ENCODE data around the gene HCRT. TPM values are rescaled to one million over a fixed set of nuclear protein-coding genes. Genes with fewer than 3 reads are reported as not detected.
"Not testable (repeated sequence)": the region's sequence is repeated elsewhere in the genome, so short reads cannot be mapped to it uniquely, and the experiment has no call there.

The HCRT gene, protein sequence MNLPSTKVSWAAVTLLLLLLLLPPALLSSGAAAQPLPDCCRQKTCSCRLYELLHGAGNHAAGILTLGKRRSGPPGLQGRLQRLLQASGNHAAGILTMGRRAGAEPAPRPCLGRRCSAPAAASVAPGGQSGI
- 5.2 and 24.4 TPM in 2 replicates for polyA plus RNA-seq (2014; cell fraction: cytosol; rRNA removed)
- 3.8 and 17.4 TPM in 2 replicates for polyA plus RNA-seq (2014; cell fraction: nucleus; rRNA removed)

DNA sequence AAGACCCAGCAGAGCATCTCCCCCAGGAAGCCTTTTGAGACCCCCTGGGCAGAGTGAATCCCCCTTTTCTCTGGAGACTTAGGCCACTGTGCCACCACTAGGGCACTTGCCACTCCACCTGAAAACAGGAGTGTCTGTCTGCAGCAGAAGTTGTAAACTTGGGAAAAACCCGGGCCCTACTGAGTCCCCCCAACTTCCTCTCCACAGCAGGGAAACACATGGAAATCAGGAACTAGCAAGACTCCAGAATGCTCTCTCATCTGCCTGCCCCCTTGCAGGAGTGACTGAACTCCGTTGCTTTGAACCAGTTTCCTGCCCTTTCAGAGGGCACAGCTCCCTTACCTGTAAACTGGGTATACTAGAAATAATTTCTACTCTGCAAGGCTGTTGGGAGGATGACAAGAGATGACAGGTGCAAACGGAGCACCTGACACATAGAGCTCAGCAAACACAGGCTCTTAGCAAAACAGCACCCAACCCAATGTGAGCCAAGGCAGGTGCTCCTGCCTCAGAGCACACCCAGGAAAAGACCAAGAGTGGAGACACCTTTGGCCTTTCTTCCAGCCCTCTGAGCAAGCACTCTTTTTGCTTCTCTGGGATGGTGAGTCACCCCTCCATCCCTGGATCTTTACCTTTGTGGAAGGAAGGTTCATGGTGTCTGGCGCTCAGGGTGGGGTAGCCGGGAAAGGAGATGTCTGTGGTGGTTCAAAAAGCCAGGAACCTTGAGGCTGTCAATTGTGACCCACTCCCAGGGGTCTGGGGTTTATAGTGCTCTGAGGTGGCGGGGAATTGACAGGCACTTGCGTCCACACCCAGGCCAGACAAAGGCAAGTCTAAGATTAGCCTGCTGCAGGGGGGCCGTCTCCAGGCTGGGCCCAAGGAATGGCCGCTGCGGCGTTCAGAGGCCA lies at the start of gene HCRT:
Gene HCRT, minus strand, starts transcription at position 740 of the 908 bp plus-strand sequence. Its CDS starts 87 bp downstream, at position 653.
- peak; percentile 73 for DNase-seq (ENCODE audit: low spot score)

- no peak for DNase-seq (ENCODE audit: low spot score)
These were observed 48.7 kb upstream of the HCRT start for GRCh38 chr17:42233994-42234393.

DNA sequence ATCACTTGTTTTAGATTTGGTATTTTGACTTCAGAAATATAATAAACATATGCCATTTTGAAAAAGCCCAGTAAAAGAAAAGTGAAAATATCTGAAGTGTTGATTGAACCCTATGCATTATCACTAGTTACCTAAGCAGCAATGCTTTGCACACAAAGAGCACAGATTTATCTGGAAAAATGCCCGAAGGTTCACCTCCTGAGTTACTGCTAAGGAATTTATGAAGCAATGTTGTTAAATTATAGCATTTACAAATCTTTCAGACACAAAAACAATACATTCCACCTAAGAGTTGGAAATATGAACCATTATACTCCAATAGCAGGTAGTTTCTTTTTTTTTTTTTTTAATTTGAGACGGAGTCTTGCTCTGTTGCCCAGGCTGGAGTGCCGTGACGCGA lies 47.9 kb upstream of the HCRT start:
- DNase-seq (ENCODE audit: low spot score): no peak

DNA sequence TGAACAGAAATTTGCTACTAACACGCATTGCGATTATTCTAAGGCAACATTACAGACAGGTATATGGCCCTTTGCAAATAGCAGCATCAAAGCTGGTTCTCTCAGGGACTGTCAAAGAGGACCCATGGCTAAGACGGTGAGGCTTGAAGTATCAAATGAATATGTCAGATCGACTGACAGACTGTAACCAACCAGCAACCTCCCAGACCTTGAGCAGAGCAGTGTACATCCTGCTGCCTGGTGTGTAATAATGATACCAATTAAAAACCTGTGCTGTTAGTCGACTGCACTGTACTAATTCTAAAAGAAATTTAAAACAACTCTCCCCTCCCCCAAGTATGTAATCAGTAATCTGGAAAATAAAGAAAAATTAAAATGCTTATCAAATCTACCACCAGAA lies 45.0 kb upstream of the HCRT start:
- DNase-seq (ENCODE audit: low spot score): no peak

DNA sequence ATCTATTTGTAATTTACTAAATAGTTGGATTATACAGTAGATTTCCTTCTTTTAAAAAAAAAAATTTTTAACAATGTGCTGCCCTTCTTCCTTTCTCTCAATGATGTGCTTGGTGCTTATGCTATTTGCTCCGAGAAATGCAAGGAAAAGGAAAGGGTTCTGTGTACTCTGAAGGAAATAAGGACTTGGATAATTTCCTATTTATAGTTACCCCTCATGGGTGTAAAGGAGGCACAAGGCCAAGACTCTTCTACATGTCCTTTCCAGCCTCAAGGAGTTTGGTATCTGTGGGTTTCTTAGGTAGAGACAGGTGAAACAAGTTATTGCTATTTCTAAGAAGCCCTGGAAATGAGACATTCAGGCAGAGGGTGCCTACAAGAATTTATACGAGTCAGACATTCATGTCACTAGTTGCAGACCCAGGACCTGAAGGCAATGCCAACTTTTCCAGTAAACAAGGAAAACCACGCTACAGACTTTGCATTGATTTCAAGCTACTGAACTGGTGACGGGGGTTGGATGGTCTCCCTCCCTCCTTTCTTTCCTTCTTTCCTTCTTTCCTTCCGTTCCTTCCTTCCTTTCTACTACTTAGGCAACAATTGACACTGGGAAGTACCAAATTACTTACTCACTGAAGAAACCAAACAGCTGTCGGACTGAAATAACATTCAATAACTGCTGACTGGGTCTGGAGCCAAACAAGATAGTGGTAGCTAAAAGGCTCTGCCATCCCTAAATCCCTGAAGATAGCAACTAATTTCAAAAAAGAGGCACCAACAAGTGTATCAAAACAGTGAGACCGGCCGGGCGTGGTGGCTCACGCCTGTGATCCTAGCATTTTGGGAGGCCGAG lies 42.8 kb upstream of the HCRT start:
- no peak for DNase-seq (ENCODE audit: low spot score)

GRCh38 chr17:42225646-42226045 lies 40.4 kb upstream of the HCRT start:
- DNase-seq (ENCODE audit: low spot score): no peak

- no peak for DNase-seq (ENCODE audit: low spot score)
These were observed 39.4 kb upstream of the HCRT start for GRCh38 chr17:42224651-42225050.

DNA sequence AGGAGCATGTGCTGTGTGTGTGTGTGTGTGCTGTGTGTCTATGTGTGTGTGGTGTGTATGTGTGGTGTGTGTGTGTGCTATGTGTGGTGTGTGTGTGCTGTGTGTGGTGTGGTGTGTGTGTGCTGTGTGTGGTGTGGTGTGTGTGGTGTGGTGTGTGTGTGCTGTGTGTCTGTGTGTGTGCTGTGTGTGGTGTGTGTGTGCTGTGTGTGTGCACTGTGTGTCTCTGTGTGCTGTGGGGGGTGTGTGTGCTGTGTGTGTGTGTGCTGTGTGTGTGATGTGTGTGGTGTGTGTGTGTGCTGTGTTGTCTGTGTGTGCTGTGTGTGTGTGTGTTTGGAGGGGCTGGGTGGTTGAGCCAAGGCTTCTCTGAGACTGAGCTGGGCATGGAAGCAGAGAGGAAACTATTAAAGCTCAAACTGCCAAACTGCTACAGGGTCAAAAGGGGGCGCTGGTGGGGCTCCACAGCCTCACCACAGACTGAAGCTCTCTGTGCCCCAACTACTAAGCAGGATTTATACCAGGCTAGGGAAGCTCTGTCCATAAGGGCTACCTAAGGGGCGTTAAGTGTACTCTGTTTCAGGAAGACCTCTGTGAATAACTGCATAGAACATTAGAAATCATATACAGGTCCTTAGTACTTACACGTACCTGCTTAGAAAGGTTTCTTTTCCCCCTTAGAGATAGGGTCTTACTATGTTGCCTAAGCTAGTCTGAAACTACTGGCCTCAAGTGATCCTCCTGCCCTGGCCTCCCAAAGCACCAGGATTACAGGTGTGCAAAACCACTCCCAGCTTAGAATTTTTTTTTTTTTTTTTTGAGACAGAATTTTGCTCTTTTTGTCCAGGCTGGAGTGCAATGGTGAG lies 36.9 kb upstream of the HCRT start:
- DNase-seq (ENCODE audit: low spot score): peak; percentile 35

- not testable (repeated sequence) for DNase-seq (ENCODE audit: low spot score)
These were observed 34.0 kb upstream of the HCRT start for GRCh38 chr17:42219280-42219679.

DNA sequence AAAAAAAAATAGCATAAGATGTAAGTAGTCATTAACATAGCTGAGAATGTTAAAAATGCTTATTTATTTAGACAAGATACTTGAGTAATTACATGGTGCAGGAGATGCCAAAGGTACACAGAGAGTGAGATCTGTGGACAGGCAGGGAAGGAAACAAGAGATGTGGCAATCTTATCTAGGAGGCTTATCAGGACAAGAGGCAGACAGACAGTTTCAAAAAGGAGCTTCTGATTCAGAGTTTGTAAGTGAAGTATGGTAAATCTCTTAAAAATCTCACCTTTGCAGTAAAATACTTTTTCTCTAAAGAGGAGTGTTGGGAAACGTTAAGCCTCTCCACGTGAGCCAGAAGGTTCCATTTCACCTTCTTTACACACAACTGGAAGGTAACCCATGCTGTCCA lies 28.9 kb upstream of the HCRT start:
- DNase-seq (ENCODE audit: low spot score): no peak

DNA sequence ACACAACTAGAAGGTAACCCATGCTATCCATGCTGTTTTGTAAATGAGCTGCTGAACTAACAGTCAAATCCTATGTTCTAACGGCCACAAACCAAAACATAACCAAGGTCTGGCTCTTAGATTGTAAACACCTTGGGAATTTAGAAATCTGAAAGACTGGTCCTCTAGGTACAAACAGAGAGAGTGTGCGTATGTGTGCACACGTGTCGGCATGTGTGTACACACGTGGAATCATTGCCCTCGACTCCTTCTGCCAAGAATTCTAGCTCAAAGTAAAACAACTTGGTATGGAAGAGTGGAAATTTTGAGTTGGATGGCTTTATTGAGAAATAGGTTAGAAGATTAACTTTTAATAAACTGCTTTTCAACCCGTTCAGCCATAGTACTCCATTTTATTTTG lies 27.1 kb upstream of the HCRT start:
- DNase-seq (ENCODE audit: low spot score): no peak

GRCh38 chr17:42211921-42212341 lies 26.7 kb upstream of the HCRT start:
- DNase-seq (ENCODE audit: low spot score): not testable (repeated sequence)

DNA sequence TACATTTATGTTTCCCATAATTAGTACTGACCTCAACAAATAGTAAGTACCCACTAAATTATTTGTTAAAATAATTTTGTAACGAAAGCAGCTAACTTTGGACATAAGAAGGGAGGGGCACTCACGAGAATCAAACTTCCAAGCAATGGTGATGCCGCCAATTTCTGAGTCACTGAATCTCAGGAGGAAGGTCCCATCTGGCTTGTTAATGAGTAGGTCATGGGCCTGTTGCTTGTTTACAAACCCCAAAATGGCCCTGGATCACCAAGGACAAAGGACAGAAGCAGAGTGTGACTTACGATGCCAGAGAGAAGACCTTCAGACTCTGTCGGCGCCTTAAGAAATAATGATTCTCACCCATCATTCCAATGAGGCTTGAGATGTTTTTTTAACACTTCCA lies 24.8 kb upstream of the HCRT start:
- DNase-seq (ENCODE audit: low spot score): no peak

- not testable (repeated sequence) for DNase-seq (ENCODE audit: low spot score)
These were observed 20.9 kb upstream of the HCRT start for GRCh38 chr17:42206153-42206612.

DNA sequence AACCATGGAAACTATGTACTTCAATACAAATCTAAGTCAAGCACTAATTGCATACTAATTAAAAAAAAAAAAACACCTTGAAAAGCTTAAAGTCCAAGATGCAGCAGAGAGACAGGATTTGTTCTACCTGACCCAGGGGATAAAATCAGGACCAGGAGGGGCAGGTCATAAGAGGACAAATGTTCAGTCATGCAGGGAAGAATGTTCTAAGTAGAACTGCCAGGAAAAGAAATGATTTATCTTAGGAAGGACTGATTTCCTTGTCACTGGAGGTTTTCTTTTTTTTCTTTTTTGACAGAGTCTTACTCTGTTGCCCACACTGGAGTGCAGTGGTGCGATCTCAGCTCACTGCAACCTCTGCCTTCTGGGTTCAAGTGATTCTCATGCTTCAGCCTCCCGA lies 18.1 kb upstream of the HCRT start:
- no peak for DNase-seq (ENCODE audit: low spot score)

DNA sequence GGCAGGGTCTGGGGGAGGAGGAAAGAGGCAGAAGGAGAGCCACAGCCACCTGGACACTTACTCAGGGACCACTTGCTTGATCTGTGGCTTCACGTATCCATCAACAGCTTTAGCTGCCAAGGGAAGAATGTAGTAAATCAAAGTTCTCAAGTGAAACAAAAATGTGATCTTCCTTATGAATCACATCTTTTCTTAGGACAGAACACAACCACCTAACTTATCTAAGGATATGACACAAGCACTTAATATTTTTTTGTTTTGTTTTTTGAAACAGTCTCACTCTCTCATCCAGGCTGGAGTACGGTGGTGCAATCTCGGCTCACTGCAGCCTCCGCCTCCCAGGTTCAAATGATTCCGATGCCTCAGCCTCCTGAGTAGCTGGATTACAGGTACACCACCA lies 17.4 kb upstream of the HCRT start:
- no peak for DNase-seq (ENCODE audit: low spot score)

GRCh38 chr17:42202159-42202558 lies 16.9 kb upstream of the HCRT start:
- no peak for DNase-seq (ENCODE audit: low spot score)

DNA sequence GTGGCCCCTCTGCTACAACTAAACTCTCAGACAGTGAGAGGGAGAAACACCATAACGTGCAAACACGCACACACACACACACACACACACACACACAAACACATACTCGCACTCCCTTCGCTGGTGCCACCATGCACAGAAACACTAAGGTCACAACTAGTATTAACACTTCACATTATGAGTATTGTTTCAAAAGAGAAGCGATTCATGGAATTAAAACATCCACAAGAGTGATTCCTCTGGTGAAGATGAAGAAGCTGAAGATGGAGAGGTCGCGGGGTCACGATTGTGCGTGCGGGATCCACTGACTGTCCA lies 16.2 kb upstream of the HCRT start:
- no peak for DNase-seq (ENCODE audit: low spot score)

GRCh38 chr17:42200706-42201457 lies 15.6 kb upstream of the HCRT start:
- DNase-seq (ENCODE audit: low spot score): no peak

DNA sequence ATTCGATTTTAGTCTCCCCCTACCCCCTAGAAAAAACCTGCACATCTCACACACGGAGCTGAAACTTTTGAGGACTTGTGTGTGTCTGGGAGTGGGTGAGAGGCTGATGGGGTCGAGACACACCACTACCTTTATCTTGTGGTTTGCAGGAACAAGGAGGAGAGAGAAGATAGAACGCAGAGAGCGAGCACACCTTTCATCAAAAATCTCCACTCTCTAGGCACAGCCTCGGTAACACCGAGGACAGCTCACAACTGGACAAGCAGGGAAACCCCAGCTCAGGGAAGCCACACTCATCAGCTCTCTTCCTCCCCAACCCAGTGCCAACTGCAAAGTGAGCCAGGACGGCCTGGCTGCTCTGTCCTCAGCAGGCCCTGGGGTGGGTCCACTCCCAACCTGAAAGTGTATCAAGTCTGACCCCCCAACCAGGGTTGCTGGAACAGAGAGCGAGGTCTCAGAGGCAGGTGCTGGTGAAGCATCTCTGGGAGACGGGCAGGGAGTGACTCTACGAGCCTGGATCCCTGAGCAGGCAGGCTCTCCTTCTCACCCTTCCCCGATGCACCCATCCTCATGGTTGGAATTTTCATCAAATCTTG lies 14.3 kb upstream of the HCRT start:
- DNase-seq (ENCODE audit: low spot score): no peak
